ENCODE data around the gene MGA.

DNA sequence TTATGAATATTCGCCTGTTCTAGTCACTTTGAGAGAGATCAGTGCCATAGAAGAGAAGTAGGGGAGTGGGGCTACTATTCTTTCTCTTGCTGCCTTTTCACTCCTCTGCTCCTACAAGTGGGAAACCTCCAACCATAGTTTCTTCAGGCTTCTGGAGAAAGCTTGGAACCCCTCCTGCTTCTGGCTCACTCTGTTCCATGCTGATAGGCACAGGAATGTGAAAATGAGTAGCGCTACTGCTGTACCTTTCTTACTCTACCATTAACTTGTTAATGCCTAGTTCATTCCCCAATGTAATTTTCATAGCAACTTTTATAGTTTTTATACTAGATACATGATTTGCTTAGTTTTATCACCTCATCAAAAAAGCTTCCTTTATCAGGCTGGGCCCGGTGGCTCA lies 141.0 kb downstream of the MGA start:
- TF ChIP-seq, protein P1, sequence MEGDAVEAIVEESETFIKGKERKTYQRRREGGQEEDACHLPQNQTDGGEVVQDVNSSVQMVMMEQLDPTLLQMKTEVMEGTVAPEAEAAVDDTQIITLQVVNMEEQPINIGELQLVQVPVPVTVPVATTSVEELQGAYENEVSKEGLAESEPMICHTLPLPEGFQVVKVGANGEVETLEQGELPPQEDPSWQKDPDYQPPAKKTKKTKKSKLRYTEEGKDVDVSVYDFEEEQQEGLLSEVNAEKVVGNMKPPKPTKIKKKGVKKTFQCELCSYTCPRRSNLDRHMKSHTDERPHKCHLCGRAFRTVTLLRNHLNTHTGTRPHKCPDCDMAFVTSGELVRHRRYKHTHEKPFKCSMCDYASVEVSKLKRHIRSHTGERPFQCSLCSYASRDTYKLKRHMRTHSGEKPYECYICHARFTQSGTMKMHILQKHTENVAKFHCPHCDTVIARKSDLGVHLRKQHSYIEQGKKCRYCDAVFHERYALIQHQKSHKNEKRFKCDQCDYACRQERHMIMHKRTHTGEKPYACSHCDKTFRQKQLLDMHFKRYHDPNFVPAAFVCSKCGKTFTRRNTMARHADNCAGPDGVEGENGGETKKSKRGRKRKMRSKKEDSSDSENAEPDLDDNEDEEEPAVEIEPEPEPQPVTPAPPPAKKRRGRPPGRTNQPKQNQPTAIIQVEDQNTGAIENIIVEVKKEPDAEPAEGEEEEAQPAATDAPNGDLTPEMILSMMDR (conservative IDR thresholded peaks at IDR 0.05), result no peak
- TF ChIP-seq ZFX (IDR thresholded peaks at IDR 0.05), result no peak

All from C4-2B (cell line).